Activated naive CD4-positive, alpha-beta T cell treated with anti-CD3 and anti-CD28 coated beads, Interleukin-2, amount 50 U/mL, for 16 hours (primary cell): ENCODE measurements around the gene SPAG8.

ENCODE experiments used
- DNase-seq: peaks from one replicate; pipeline ENCODE4 v3.0.0-alpha.2; 2020

Gene SPAG8

DNA sequence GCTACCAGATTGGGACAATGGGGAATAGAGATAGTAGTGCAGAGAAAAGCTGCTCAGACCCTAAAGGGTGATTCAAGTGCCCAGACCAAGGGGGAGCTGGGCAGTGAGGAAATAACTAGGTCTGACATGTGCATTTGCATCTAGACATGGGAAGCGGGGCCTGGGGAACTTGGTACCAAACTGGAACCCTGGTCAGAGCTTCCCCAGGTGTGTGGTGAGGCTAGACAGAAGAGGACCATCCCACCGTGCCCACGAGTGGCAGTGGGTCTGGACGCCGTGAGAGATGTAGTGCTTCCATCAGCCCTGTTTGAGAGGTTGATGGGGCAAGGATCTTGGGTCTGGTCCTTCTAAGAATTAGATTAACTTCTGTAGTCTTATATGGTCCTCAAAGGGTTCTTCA, 24.5 kb upstream of the SPAG8 start:
- no peak for DNase-seq

DNA sequence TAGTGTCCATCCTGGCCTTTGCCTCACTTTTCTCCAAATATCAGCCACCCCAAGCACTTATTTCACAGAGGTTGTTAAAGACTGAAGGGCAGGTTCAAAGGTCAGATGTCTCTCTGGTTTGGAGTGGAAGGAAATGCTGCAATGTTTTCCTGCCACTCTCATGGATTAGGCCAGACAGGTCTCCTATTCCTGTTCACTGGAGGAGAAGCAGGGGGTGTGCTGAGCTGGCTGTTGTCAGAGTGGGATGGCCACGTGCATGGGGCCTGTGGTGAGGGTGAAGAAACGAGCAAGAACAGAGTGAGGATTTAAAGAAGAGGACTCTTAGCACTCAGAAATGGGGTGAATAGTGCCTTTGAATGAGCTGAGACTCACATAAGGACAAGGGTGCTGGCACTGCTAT, 23.7 kb upstream of the SPAG8 start:
- DNase-seq, result no peak

DNA sequence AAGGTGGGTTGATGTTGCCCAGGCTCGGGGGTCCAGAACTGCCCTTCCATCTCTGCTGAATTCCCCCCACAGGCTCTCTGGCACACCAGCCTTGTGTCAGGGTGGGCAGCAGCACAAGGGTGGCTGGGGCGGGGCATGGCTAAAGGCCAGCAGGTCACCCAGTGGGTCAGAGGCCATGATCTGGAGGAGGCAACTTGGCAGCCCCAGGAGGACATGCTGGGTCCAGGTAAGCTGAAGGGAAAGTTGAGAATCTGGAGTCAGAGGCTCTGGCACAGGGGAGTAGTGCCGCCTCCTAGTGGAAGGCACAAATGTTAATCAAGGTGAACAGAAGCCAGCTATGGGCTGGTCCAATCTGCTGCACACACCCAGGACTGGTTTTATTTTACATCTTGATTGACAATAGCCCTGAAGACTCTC, 23.2 kb upstream of the SPAG8 start:
- DNase-seq, result no peak

DNA sequence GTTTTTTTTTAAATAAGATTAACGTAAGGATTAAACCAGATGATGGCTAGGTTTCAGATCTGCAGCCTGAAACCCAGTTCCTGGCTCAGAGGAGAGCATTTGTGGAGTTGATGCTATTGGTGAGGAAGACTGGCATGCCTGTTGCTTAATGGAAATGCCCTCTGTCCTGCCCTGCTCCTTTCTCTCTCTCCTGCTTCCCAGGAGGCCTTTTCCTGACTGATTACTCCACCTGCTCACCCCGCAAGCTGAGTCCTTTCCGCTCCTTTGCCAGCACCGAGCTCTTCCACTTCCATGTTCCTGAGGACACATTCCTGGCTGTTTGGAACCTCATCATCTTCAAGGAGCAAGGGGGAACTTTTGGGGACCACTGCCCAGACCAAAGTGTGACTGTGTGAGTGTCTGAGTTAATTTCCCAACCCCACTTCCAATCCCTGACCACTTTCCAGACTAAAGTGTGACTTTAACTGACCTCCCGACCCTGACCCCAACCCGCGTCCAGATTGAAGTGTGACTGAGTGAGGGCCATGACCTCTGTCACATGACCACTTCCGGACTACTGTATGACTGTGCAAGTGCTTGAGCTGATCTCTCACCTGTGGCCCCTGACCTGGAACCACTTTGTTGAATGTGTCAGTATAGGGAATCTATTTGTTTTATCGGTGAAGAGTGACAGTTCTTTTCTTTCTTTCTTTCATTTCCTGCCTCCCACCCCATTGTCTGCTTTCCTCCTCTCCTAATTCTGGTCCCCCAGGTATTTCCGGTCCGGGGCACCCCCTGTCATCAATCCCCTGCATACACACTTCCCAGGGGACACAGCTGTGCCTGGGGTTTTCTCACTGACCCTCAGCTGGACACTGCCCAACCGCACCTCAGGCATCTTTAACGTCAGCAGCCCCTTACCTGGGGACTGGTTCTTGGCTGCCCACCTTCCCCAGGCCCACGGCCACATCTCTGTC, 22.5 kb upstream of the SPAG8 start:
- no peak for DNase-seq

DNA sequence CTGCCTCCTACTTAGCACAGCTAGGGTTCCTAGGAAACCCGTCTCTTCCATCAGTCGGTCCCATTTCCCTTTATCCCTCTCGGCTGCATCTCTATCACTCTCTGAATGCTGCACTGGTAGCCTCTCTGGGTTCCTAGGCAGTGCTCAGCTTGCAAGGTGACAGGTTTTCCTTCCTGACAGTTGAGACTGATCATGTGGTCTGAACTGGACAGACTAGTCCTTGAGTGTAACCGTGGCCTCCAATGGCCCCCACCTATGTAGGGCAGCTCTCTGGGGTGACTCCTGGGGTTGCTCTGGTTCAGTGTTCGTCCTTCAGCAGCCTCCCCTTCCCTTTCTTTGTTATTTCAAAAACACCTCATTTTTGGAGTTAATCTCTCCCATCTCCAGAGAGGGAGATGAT, 20.8 kb upstream of the SPAG8 start:
- no peak for DNase-seq

DNA sequence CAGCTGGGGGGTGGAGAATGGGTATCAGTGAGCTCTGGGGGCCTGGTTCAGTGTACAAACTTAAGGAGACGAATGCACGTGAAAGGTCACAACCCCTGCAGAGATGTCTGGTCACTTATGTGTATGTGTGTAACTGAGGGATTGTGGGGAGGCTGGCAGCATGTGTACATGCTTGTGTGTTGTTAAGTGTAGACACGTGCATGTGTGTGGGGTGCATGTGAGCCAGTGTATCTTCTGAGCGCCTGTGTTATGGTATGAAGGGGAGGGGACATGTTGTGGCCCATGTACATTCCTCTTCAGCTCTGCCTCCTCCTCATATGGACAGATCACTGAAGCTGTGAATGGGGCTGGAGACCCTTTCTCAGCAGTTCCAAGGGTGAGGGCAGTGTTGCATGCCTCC, 19.0 kb upstream of the SPAG8 start:
- no peak for DNase-seq

DNA sequence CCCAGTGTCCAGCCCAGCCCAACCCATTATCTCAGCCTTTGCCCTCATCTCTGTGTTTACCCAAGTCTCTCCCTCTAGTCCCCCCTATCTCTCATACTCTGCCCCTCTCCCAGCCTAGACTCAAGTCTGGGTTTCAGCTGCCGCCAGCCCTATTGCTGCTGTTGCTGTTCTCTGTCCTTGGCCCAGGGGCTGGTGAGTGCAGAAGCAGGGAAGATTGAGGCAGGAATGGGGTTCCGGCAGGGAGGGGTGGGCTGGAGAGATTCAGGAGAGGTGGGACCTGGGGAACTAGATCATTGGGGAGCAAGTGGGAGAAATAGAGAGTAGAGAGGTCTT, 17.7 kb upstream of the SPAG8 start:
- DNase-seq, result no peak

DNA sequence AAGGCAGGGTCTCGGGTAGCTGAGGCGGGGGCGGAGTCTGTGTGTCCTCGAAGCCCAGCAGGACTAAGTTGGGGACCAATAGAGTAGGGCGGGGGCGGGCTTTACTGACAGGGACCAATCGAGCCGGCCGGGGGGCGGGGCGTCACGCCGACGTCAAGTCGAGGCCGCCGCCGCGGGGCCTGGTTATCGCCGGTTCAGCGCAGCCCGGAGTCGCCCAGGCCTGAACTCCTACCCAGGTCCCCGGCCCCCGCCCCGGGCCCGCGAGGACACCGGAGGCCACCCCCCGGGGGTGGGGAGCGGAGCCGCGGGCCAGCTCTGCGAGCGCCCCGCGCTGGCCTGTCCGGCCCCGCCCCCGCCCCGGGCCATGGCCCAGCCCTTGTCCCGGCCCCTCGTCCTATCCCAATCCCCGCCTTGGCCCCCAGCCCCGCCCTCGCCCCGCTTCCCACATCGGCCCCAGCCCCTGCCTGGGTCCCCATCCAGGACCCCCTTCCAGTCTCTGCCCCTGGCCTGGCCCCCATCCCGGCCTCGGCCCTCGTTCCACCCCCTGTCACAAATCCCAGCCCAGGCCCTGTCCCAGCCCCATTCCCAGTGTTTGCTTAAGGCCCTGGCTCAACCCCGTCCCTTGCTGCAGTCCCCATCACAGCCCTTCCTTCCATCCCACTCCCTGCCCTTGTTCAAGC, 17.2 kb upstream of the SPAG8 start, which contains the start of gene TMEM8B:
Gene TMEM8B, plus strand, starts transcription at position 145 of the 680 bp plus-strand sequence. Its CDS starts 220 bp downstream, at position 365.
- peak; percentile 97 for DNase-seq

DNA sequence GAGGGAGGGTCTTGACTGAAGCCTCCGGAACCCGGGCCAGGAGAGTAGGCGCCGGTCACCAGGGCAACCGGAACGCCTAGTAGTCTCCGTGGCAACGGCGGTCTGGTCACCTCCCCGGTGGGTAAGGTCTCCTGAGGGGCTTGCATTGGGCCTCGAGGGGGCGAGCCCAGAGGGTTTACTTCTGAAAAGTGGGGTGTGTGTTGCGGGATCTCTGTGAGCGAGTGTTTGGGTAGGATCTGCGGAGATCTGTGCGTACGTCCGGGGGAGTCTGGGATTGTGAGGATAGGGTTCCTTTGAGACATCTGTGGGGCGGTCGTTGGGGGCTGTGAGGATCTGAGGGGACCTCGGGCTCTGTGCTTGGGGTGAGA, 16.6 kb upstream of the SPAG8 start, which contains the start of gene FAM221B:
Gene FAM221B, minus strand, starts transcription at position 17 of the 368 bp plus-strand sequence. CDS start 2,571 bp downstream, outside the sequence.
- DNase-seq, result peak; percentile 30

DNA sequence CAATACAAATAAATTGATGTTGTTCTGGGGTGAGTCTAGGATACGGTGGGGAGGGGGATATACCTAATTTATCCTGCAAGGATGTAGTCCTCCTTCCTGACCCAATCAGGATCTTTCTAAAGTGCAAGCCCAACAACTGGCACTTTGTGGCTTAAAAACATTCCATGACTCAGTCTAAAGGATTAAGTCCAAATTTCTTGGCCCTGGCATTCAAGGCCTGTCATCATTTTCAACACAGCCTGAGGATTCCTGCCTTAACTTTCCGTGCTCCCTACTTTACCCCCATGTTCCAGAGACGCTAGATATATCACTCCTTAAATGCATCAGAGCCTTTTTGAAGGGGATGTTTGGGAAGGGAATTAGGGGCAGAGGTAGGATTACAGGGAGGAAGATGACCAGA, 15.4 kb upstream of the SPAG8 start:
- no peak for DNase-seq

DNA sequence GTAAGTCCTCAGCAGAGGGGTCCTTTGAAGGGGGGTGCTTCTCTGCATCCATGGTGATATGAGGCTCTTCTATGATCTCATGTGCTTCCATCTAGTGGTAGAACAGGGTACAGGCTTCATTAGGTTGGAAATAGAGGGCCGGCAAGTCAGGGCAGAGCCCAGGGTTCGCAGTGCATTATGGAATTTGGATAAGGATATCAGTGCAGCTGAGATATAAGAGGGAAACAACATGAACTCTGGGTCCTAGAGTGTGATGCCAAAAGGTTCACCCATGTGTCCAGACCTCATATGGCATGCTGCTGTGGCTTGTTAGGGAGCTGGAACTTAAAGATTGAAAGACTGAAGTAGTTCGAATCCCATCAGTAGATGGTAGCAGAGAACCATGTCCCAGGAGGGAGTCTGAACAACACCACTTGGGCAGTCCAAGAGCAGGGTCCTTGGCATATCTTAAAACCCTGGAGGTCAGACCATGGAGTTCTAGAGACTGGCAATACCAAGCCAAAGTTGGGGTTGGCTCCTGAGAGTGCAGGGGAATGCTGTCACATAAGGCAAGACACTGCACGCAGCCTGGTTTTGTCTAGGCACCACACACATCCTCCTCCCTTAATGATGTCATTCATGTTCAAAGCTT, 14.1 kb upstream of the SPAG8 start:
- DNase-seq, result peak; percentile 24

DNA sequence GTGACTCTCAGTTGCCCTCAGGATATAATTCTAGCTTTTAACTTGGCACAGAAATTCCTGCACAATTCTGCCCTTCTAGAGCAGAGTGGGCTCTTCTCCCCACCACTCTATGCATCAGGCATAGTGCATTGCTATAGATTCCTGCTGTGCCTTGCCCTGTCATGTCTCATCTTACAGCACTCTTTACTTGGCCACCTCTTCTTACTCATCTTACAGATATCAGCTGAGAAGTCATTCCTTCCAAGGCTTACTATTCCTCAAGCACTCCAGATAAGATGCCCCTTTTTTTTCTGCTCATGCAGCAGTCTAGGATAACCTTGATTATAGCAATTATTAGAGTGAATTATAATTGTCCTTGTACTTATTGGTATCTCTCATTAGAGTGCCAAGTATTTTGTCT, 10.9 kb upstream of the SPAG8 start:
- no peak for DNase-seq

DNA sequence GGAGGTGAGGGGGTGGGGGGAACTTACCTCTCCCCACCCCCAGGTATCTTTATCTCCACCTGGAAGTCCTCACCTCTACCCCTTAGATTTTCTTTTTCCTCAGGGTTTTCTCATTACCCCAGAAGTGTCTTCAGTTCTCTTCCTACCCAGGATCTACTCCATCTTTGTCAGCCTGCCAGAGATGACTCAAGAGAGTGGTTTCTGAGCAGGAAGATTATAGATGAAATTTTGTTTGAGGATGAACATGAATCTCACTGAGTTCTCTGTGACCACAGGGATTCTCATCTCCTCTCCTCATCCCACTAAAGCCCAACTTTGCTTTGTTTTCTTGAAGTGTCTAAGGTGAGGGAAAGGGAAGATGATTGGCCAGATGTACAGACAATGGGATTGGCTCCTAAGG, 8.0 kb upstream of the SPAG8 start:
- DNase-seq, result no peak

DNA sequence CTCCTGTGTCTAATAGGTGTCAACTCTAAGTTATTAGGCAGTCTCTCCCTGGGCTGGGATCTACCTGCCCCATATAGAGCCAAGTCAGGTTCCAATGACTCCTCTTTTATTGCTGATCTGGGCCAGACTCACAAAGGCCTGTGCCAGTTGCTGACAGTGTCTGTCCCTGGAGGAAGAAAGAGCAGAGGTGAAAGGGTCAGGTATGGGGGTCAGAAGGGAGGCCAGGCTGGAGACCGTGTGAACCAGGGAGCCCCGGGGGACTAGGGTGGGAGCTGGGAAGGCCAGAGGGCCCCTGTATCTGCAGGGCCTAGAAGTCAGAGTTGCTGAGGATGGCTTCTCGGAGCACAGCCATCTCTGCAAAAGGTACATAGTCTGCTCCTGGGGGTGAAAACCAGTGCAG, 6.3 kb upstream of the SPAG8 start:
- DNase-seq, result no peak

DNA sequence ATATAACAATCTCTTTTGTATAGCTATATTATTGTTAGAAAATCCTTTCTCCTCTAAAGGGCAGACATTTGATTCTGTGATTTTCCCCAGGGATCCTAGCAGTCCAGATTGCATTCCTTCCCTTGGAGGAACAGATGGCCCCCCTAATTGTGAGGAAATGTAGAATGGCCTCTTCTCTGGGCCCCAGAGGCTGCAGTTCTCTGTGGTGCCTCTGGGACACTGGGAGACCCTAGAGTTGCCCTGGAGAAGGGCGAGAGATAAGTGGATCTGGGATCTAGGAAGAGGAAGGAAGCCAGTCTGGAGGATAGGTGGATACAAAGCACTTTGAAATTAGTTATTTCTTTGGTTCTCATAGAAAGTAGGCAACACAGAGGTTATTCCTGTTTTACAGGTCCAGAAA, 4.6 kb upstream of the SPAG8 start:
- no peak for DNase-seq

DNA sequence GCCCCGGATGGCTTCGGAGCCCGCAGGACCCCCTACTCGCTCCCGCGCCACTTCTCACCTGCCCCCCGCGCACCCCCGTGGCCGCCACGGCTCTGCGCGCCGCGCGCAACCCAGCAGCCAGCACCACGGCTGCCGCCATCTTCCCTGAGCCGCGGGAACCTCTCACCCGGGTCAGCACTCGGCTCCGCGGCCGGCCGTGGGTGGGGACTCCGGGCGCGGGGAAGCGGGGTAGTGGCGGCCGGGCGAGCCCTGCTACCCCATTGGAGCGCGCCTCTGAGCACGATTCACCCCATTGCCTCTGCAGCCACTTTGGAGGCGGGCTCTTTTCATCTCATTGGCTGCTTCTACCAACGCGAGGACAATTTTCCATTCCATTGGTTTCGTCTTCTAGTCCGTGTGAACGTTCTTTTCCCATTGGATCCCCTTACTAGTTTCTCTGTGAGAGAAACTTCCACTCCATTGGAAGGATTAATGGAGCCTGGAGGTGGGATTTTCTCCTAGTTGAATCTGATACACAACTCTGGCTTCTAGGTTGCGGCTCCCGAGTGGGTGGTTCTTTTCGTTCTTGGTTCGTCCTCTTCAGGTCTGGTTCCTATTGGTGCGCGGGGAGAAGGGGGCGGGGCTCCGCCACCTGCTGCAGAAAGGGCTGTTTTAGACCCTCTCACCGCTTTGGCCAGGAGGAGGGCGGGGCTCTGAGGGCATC, 2.9 kb upstream of the SPAG8 start, which contains the start of gene HINT2:
Gene HINT2, minus strand, starts transcription at position 202 of the 703 bp plus-strand sequence. Its CDS starts 63 bp downstream, at position 139.
- peak; percentile 99 for DNase-seq

DNA sequence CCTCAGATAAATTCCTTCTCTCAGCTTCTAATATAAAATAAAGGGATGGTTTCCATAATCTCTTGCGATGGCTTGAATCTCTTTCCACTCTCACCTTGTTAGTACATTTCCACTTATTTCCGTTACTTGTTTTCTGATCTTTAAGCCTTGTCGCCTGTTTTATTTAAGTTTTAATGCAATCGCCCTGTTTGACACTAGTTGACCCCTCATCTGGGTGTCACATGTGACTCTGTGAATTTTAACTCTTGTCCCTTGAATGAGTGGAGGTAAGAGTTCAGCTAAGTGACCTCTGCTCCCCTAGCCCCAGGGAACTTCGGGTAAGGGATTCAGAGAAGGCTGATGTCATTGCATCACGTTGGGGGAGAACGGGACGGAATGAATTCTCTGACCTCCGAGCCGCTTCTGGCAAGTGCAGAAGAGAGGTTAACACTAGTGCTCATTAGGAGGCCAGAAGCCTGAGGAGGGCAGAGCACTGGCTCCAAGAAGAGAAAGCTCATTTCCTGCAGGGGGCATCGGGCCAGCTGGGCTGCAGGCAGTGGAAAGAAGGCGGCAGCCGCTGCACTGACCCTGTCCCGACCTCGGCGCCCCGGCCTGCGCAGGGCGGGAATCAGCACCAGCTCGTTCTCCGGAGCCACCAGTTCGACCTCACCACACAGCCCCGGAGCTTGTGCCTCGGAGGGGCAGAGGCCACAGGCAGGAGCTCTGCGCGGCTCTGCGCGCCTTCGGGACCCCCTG, 2.2 kb upstream of the SPAG8 start:
- DNase-seq, result no peak

DNA sequence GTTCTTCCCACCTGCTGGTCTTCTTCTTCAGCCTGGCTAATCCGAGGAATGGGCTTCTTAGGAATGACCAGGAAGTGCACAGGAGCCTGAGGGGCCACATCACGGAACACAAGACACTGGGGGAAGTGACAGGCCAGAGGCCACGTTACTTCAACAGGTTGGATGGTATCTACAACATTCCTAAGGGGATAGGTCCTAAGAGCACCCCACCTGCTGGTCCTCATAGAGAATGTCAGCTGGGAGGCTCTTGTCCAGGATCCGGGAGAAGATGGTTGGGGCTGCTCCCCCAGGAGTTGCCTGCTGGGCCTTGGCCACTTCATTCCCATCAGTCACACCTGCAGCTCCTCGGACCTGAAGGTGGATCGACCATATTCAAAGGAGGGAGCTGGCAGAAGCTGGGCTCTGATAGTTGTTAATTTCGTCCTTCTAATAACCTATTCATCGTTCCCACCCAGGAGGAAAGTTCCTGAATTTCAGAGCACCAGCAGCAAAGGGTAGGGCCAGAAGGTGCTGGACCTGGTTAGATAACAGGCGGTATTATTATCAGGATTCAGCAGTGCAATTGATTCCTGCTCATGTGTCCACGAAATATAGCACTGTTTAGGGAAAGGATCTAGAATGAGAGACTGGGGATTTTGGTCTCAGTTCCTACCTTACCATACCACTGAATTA, 1.5 kb upstream of the SPAG8 start:
- DNase-seq, result no peak

DNA sequence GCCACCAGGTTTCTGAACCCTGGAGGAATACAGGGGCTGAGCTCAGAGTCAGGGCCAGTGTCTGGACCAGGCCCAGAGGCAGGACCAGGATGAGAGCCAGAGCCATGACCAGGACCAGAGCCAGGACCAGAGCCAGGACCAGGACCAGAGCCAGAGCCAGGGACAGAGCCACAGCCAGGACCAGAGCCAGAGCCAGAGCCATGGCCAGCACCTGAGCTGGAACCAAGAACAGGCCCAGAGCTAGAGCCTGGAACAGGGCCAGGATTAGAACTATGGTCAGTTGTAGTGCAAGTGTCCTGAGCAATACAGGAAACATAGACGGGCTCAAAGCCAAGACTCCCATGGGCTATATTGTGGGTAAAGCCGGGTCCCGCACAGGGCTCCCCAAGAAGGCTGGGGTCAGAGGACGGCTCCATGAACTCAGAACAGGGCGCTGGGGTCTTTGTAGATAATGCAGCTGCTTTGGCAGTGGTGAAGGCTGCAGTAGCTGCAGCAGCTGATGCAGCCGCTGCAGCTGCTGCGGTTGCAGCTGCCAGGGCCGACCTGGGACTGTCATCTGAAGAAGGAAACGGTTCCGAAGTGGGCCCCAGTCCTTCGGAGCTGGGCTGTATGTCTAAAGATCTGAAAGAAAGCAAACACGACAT, 559 bp downstream of the SPAG8 start:
- no peak for DNase-seq

DNA sequence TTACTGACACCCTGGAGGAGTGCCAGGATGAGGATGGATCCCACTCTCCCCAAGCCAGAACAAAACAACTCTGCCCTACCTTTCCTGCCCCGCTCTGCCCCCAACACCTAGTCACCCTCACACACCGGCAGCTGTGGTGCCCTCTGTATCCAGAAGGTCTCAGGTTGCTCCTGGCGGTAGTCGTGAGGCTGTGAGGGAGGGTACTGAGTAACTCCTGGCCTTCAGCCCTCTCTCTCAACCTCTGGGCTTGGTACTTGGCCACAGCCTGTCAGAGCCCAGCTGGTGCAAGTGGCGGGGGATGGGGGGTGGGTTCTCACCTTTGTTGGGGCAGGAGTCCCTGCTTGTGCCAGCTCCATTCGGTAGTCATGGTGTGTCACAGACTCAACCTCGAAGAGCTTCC, 1.9 kb downstream of the SPAG8 start:
- no peak for DNase-seq

DNA sequence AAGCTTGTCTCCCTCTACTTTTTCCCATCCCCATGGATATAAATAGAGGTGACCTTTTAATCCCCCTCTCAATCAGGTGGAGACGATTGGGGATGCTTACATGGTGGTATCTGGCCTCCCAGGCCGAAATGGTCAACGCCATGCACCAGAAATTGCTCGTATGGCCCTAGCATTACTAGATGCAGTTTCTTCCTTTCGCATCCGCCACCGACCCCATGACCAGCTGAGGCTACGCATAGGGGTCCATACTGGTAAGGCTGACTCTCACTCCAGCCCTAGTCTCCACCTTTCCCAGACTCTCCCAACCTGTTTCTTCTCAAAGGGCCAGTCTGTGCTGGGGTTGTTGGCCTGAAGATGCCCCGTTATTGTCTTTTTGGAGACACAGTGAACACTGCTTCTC, 3.6 kb downstream of the SPAG8 start:
- no peak for DNase-seq
